Hippocampal formation (tissue), 2 donors: ENCODE measurements around the gene SCN7A.
"Not testable (repeated sequence)": the region's sequence is repeated elsewhere in the genome, so short reads cannot be mapped to it uniquely, and the experiment has no call there.

Experiments
- DNase-seq, 2 donors: peaks; one replicate each; lab custom pipeline; 2025; lab: John Stamatoyannopoulos, UW

Gene SCN7A

GRCh38 chr2:166494140-166494624, at the start of gene SCN7A:
Gene SCN7A, minus strand, starts transcription at chr2:166494249. Its CDS starts 16,553 bp downstream, at chr2:166477696.
- DNase-seq: no peak

DNA sequence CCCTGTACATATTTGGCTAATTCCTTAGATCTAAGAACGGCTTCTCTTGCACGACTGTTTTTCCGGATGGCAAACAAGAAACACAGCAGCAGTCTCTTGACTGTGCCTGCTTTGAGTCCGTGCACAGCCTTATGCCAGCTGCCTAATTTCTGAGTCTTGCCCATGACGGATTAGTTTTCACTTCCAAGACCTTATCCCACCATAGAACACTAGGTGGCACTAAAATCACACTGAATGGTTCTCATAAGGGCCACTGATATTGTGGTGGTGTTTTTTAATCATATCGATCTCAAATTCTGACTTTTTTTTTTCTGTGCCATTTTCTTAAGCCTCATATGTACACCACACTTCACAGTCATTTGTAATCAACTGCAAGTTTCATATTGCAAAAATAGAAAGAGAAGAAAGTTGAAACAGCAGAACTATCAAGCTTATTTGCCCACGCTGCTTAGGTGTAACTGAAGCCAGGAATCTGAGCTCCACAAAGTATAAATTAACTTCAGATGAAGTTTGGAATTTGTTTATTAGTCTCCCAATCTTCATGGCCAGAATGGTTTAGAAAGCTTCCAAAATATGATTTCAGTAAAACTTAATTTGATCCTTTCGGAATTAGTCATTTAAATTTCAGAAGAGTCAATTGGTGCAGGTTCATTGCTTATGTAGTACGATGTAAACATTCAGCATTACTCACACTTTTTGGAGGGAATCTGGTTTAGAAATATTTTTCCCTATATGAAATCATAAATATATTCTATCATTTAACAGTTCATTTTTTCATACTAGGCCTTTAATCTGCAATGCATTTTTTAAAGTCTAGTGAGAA, 45.5 kb upstream of the SCN7A start:
- peak in 1 of 2 donors; percentile 59 for DNase-seq

- DNase-seq: no peak
Measured at GRCh38 chr2:166536111-166536510, 42.1 kb upstream of the SCN7A start.

DNA sequence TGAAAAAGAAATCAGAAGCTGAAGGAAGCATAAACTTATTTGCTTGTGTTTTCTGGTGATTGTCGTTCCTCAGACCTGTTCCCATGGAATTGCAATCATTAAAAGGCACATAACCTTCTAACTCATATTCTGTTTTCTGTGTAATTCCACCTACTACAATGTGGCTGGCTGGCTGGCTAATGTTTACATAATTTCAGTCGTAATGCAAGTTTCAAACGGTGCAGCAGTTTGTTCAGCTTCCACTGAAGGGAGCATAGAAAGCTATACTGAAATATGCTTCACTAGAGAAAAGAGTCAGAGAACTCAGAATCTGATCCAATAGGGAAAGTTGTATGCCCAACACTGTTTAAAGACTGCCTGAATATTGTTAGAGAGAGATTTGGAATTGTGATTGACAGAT, 27.1 kb upstream of the SCN7A start:
- no peak for DNase-seq

DNA sequence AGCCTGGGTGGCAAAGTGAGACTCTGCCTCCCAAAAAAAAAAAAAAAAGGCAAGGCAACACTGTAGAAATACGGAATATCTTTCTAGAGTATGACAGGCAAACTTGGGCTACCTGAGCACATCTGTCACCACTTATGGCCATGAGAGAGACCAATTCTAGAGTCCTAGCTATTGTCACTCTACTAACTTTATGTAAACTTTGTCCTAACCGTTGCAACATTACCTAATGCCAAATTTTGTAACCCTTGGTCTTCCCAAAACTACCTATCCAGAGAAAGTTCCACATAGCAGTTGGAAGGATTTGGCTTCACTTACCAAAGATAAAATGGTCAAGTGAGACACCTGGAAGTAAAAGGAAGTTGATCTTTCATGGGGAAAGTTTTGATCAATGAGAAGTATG, 26.6 kb upstream of the SCN7A start:
- no peak for DNase-seq

DNA sequence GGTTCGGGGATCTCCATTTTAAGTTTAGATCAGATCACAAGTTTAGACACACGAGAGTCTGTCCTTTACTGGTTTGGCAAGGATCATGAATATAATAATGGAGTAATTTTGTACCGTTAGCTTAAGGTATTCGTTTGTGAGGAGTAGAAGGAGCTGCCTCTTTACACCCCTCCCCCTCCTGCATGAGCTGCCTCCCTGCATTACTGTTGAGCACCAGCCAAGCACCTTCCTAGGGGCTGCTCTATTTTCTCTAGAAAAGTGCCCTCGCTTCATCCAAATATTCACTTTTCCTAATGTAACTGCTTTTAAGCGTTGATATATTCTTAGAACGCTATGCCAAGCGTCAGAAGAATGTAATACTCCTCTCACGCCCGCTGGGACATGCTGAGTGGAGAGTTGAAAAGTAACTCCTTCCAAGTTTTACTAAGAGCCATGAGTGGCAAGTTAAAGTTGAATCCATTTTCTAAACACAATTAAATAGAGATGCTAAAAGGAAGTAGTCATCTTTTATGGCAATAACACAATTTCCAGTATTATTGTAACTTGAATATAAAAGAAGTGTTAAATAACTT, 25.4 kb upstream of the SCN7A start:
- DNase-seq: no peak

DNA sequence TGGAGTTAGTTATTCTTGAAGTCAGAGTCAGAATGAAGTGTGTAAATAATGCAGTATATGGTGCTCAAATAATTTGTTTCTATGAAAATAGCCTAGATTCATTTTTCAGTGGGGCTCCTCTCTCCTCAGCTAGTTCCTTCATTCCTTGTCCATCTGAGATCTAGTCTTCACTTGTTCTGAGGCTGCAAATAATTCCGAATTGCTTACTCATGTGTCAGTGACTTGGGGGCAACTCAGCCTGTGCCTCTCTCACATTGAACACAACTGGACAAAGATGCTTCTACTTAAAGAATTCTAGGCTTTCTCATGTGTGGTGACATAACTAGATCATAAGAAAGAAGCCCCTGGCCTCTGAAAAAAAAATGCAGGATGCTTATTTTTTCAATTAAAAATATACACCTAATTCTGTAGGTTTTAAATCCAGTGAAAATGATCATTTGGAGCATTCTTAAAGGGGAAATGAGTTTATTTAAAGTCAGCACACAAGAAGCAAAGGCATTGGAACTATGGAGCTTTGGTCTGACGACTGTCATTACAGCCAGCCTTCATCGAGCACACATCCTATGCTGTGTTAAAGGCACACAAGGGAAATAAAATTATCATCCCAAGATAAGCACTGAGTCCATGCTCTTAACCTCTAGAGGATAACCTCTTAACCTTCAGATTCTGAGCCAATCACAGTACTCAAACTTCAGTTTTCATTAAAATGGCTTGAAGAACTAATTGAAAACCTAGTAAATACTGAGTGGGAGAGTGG, 24.8 kb upstream of the SCN7A start:
- no peak for DNase-seq

GRCh38 chr2:166517533-166518061, 23.5 kb upstream of the SCN7A start:
- no peak for DNase-seq

- DNase-seq: peak in 1 of 2 donors; percentile 2
Measured at GRCh38 chr2:166516712-166517303, 22.8 kb upstream of the SCN7A start.

DNA sequence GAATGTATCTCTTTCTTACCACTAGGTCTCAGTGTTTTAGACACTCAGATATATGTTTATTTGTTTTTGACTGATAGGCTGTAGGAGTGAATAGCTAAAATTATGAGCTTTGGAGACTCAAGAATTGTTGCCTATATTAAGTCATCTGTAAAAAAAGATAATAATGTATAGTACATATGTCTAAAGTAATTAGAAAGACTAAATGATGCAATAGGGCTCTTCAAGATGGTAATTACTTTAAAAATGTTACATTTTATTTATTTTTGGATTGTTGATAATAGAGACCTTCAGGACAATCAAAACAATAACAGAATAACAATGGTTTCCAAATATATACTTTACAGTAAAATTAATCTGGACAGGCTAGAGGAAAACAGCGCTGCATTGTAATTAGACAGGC, 19.9 kb upstream of the SCN7A start:
- no peak for DNase-seq

DNA sequence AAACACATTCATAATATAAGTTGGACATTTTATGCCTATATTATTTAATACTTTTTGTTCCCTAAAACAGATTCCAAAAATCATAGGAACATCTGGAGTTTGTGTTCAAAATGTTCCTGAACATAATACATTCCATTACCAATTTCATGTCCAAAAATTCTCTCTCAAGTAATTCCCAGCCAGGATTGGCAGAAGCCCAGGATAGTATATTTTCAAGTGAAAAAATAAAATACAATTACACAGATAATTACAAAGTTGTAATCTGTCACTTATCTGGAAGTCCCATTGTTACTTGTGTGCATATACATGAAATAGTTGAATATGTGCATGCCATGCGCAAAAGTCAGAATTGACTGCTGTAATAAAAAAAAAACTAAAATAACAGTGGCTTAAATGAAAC, 5.2 kb upstream of the SCN7A start:
- DNase-seq: no peak

DNA sequence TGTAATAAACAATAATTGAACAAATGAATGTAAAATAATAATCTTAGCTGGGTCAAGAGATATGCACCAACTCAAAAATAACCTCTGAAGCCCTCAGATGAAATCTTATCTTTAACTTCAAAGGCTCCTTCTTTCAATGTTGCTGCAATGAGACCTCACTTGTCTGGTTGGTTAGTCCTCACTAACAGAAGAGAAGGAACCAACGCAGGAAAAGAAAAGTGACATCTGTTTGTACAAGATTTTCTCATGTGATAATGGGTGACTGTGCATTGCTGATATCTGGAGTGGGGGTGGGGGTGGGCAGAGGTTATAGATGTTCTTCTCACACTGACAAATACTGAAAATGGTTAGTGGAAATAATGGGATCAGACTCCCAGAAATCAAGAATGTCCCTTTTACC, 2.6 kb downstream of the SCN7A start:
- DNase-seq: no peak

DNA sequence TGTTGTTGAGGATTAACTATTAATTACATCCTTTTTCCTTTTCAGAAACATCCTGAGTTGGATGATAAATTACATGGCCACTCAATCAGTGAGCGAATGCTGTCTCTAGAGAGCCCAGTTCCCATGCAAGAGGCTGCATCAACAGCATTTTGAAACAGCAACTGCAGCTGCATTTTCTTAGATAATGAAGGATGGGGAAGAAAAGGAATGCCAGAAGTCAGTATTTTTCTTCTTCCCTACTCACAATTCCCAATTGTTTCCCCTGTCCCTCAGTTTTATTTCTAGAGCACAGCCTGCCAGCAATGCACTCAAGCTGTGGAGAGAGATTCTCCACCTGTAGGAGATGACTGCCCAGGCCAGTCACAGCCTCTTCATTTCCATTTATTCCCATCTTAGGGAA, 6.9 kb downstream of the SCN7A start:
- DNase-seq: no peak

- no peak for DNase-seq
Measured at GRCh38 chr2:166485558-166486178, 8.4 kb downstream of the SCN7A start.

DNA sequence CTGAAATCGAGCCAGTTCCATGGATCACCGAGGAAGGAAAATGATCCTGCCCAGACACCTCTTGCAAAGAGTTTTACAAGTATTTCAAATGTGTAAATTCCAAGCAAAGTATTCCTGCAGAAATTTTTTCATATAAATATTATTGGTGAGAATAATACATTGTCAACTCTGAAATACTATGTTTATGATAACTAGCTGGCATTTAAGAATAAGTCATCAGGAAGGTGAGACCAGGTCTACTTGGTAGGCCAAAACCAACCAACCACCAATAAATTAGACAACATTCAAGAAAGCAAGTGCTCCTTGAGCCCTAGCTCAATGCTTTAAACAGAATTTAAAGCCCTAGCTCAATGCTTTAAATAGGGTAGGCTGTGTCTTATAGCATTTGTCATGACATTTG, 21.7 kb downstream of the SCN7A start:
- DNase-seq: no peak

DNA sequence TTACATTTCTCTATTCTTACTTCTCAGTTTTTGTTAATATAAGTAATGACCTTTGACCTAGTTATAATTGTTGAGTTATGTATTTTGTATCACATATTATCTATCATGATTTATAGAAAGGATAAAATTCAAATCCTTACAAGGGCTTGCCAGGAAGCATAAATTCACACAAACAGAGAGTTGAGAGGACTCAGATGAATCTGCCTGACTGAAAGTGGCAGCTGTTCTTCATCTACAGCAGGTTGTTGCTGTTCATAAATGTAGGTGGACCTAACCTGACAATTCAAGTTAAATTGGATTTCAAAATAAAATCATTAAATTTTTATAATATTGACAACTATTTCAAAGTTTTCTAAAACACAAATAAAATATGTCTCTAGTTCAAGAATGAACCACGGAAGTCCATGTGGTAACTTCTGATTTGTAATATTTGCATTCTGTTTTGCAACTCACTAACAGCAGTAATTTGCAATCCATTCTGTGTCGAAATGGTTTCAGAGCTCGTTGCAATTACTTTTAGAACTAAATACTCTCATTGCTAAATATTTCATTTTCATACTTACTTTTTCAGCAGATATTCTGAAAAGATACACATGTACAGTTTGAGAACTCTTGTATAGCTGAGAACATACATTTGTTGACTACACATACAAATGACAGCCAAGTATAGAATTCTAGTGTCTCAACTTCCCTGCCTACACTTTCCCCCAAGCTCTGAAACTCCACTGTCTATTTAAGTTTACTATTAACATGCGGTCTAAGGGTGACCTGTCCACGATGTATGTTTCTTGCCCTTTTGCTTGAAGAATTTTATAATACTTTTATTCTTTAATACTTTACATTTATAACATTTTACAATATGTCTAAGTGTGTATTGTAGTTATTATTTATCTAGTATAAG, 25.7 kb downstream of the SCN7A start:
- DNase-seq: no peak

DNA sequence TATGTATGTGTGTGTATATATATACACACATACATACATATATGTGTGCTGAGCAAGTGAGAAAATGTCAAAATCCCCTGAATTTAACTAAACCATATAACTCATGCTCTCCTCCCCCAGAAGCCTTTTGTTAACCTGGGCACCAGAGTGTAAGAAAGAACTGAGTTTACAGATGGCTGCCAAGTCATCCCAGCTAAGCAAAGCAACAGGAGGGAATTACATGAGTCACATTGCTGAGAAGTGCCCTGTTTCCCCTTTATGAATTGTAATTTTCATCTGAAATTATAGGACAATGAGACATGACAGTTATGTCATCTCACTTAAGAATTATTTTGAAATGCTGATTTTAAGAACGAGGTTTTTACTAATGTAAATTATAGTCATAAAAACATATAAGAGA, 29.9 kb downstream of the SCN7A start:
- no peak for DNase-seq

DNA sequence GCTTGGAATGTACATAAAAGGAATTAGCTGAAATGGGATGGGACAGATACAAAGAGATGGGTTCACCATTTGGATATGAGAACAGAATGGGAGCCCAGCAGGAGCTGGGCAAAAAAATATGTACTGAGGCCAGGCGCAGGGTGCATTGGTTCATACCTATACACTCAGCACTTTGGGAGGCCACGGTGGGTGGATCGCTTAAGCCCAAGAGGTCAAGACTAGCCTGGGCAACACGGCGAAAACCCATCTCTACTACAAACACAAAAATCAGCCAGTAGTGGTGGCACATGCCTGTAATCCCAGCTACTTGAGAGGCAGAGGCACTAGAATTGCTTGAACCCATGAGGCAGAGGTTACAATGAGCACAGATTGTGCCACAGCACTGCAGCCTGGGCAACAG, 30.4 kb downstream of the SCN7A start:
- no peak for DNase-seq

DNA sequence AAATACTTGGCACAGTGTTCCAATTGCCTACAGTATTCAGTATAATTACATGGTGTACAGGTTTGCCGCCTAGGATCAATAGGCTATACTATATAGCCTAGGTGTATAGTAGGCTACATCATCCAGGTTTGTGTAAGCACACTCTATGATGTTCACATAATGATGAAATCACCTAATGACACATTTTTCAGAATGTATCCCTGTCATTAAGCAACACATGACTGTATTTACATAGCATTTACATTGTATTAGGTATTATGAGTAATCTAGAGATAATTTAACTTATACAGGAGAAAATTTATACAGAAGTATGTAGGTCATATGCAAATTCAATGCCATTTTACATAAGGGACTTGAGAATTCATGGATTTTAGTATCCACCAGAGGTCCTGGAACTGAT, 35.4 kb downstream of the SCN7A start:
- no peak for DNase-seq

- not testable (repeated sequence) for DNase-seq
Measured at GRCh38 chr2:166455823-166456222, 38.2 kb downstream of the SCN7A start.
